ENCODE data around the gene GRK1. TPM values are rescaled to one million over a fixed set of nuclear protein-coding genes. Genes with fewer than 3 reads are reported as not detected.
"Not testable (repeated sequence)": the region's sequence is repeated elsewhere in the genome, so short reads cannot be mapped to it uniquely, and the experiment has no call there.

GRK1 gene
- total RNA-seq, 1 donor from 2014 or later = 0.07 TPM

DNA sequence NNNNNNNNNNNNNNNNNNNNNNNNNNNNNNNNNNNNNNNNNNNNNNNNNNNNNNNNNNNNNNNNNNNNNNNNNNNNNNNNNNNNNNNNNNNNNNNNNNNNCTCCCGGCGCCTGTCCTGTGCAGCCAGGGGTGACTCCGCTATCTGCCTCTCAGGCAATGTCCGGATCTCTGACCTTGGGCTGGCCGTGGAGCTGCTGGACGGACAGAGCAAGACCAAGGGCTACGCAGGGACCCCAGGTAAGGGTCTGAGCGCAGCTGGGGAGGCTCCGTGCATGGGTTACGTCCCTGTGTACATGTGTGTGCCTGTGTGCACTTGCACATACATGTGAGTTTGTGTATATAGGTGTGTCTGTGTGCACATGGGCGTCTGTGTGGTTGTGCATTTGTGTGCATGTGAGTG, 55.9 kb downstream of the GRK1 start:
- no peaks in the 10 kb centered on the region for H3K9me3 Mint-ChIP-seq (ENCODE audit: low read depth)
- no peak overlapping the region for H3K27ac Mint-ChIP-seq (ENCODE audit: unreplicated experiment)
- H3K4me1 Mint-ChIP-seq (ENCODE audit: low read depth) = peaks cover 3% of the 10 kb centered on the region
- H3K4me3 Mint-ChIP-seq (ENCODE audit: unreplicated experiment) = no peak overlapping the region
- peak; percentile 77 for DNase-seq (ENCODE audit: low spot score)
- no peaks in the 10 kb centered on the region for H3K27me3 Mint-ChIP-seq (ENCODE audit: low read depth)
- no peaks in the 10 kb centered on the region for H3K36me3 Mint-ChIP-seq (ENCODE audit: low read depth)
- no peak for TF ChIP-seq CTCF (IDR thresholded peaks at IDR 0.05)

DNA sequence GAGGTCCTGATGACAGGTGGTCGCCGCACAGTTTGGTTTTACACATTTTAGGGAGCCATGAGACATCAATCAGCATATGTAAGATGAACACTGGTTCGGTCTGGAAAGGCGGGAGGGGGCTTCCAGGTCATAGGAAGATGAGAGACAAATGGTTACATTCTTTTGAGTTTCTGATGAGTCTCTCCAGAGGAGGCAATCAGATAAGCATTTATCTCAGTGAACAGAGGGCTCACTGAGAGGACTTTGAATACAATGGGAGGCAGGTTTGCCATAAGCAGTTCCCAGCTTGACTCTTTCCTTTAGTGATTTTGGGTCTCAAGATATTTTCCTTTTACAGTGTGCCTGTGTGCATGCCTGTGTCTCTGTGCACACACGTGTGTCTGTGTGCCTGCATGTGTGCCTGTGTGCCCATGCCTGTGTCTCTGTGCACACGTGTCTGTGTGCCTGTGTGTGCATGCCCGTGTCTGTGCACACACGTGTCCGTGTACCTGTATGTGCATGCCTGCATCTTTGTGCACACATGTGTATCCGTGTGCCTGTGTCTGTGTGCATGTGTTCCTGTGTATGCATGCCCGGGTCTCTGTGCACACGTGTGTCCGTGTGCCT, 56.5 kb downstream of the GRK1 start:
- TF ChIP-seq CTCF (IDR thresholded peaks at IDR 0.05) = no peak
- Mint-ChIP-seq H3K9me3 (ENCODE audit: low read depth) (no peaks in the 10 kb centered on the region), H3K27me3 (ENCODE audit: low read depth) (no peaks in the 10 kb centered on the region), H3K27ac (ENCODE audit: unreplicated experiment) (no peak overlapping the region), H3K4me3 (ENCODE audit: unreplicated experiment) (no peak overlapping the region), H3K36me3 (ENCODE audit: low read depth) (no peaks in the 10 kb centered on the region), H3K4me1 (ENCODE audit: low read depth) (peaks cover 3% of the 10 kb centered on the region)
- DNase-seq (ENCODE audit: low spot score) = no peak

DNA sequence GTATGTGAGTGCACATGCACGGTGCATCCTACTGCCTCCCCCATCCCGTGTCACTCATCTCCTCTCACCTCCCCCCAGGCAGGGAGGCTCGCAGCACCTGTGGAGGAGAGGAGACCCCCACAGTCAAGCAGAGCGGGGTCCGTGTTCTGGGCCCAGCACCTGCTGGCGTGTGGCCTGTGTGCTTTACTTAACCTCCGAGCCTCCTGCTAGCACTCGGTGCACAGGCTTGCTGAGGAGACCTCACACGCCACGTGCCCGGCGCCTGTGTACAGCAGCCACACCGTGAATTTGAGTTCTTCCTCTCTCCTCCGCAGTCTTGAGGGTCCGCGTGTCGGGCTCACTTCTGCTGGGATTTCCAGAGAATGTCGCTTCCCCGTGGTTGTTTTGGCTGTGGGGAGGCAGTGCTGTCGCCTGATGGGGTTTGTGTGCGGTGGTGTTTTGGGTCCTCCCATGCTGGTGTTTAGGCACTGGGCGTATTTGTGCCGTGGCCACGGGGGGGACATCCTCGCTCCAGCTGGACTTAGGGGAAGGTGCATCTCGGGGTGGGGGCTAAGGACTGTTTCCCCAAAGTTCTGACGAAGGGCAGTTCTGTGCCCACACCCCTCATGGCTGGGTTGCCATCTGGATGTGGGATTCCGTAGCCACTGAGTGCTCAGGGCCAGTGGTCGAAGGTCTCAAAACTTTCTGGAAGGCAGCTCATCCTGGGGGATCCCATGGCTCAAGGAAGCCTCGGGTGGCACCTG, 57.2 kb downstream of the GRK1 start:
- Mint-ChIP-seq H3K4me1 (ENCODE audit: low read depth) (peaks cover 3% of the 10 kb centered on the region), H3K36me3 (ENCODE audit: low read depth) (no peaks in the 10 kb centered on the region), H3K4me3 (ENCODE audit: unreplicated experiment) (peak overlapping the region; percentile 74), H3K9me3 (ENCODE audit: low read depth) (no peaks in the 10 kb centered on the region), H3K27me3 (ENCODE audit: low read depth) (no peaks in the 10 kb centered on the region), H3K27ac (ENCODE audit: unreplicated experiment) (no peak overlapping the region)
- peak; percentile 84 for DNase-seq (ENCODE audit: low spot score)
- TF ChIP-seq CTCF (IDR thresholded peaks at IDR 0.05) = no peak

DNA sequence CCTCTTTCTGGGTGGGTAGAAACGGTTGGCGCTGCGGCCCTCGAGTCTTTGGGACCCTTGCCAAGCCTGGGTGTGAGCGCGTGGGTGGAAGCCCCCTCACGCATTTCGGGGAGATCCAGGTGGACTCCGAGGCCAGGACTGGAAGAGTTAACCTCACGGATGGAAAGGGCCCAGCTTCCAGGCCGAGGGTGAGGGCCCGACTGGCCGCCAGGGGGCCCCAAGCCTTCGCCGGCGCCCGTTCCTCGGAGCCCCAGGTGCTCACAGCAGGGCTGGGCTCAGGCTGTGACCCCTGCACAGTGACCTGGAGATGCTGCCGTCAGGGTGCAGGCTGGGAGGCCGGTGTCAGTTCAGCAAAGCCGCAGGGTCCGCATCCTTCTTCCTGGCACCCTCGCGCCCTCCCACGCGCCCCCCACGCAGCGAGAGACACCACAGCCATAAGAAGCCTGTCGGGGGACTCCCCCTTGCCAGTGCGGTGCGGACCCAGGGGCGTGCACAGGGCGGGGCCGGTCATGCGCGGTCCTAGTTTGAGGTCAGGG, 57.8 kb downstream of the GRK1 start:
- Mint-ChIP-seq H3K27ac (ENCODE audit: unreplicated experiment) (no peak overlapping the region), H3K9me3 (ENCODE audit: low read depth) (no peaks in the 10 kb centered on the region), H3K27me3 (ENCODE audit: low read depth) (peaks cover 2% of the 10 kb centered on the region), H3K4me3 (ENCODE audit: unreplicated experiment) (peak overlapping the region; percentile 74), H3K4me1 (ENCODE audit: low read depth) (peaks cover 3% of the 10 kb centered on the region), H3K36me3 (ENCODE audit: low read depth) (no peaks in the 10 kb centered on the region)
- peak; percentile 93 for DNase-seq (ENCODE audit: low spot score)
- peak; percentile 93 for TF ChIP-seq CTCF (IDR thresholded peaks at IDR 0.05)

- peak overlapping the region; percentile 74 for H3K4me3 Mint-ChIP-seq (ENCODE audit: unreplicated experiment)
Measured at GRCh38 chr13:113725329-113726105, 58.5 kb downstream of the GRK1 start.

DNA sequence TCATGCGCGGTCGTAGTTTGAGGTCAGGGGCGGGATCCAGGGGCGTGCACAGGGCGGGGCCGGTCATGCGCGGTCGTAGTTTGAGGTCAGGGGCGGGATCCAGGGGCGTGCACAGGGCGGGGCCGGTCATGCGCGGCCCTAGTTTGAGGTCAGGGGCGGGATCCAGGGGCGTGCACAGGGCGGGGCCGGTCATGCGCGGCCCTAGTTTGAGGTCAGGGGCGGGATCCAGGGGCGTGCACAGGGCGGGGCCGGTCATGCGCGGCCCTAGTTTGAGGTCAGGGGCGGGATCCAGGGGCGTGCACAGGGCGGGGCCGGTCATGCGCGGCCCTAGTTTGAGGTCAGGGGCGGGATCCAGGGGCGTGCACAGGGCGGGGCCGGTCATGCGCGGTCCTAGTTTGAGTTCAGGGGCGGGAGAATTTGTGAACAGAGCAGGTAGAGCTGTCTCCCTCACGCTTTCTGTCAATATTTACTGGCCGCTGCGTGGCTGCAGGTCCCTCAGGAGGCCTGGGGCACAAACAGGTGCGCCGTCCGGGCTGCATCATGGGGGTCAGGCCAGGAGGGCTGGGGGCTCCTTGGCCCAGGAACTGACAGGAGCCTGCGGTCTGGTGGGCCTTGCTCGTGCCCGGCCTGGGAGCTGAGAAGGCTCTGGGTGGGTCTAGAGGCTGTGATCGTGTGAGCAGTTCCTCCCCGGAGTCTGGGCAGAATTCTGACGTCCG, 59.2 kb downstream of the GRK1 start:
- DNase-seq (ENCODE audit: low spot score) = peak; percentile 85
- H3K36me3 Mint-ChIP-seq (ENCODE audit: low read depth); H3K27me3 Mint-ChIP-seq (ENCODE audit: low read depth); H3K9me3 Mint-ChIP-seq (ENCODE audit: low read depth); H3K4me1 Mint-ChIP-seq (ENCODE audit: low read depth); H3K27ac Mint-ChIP-seq (ENCODE audit: unreplicated experiment): not testable (repeated sequence)
- H3K4me3 Mint-ChIP-seq (ENCODE audit: unreplicated experiment) = peak overlapping the region; percentile 58

More at GRCh38 chr13:113725329-113726105, 58.5 kb downstream of the GRK1 start:
- H3K27ac Mint-ChIP-seq (ENCODE audit: unreplicated experiment); H3K36me3 Mint-ChIP-seq (ENCODE audit: low read depth); H3K4me1 Mint-ChIP-seq (ENCODE audit: low read depth); DNase-seq (ENCODE audit: low spot score); H3K9me3 Mint-ChIP-seq (ENCODE audit: low read depth); H3K27me3 Mint-ChIP-seq (ENCODE audit: low read depth): not testable (repeated sequence)
